Psoas muscle (tissue), 8 donors: ENCODE measurements around the gene RAB4A. TPM values are rescaled to one million over a fixed set of nuclear protein-coding genes. Genes with fewer than 3 reads are reported as not detected.

Experiments
- ATAC-seq, 4 donors: fragments of 200-7000 bp; cut with Tn5 transposase; one replicate each; pipeline ENCODE4 v1.9.1; 2020; ENCODE audit warnings: moderate library complexity in 3 of 4, mild to moderate bottlenecking in 2 of 4
- DNase-seq, 2 donors: peaks; one replicate each; pipeline ENCODE4 v3.0.0-alpha.2; 2020
- H3K27ac ChIP-seq: fragments of 200-600 bp; one replicate; pipeline ENCODE4 v1.8.0; 2022
- H3K27me3 ChIP-seq, 3 donors: fragments of 200-600 bp in 1 of 3; one replicate each; pipeline versions ENCODE4 v1.6.1 to v1.8.0; 2013 to 2022; ENCODE audit warnings: low read length in 2 of 3, mild to moderate bottlenecking in 2 of 3, moderate library complexity in 1 of 3; ENCODE audit not compliant: insufficient read depth in 3 of 3
- H3K36me3 ChIP-seq, 2 donors: fragments of 200-600 bp in 1 of 2; one replicate each; pipeline versions ENCODE4 v1.6.1 to v1.8.0; 2013 to 2022; ENCODE audit warnings: low read depth in 1 of 2, mild to moderate bottlenecking in 1 of 2, moderate library complexity in 1 of 2; ENCODE audit not compliant: insufficient read depth in 1 of 2
- H3K4me1 ChIP-seq: fragments of 200-600 bp; one replicate; pipeline ENCODE4 v1.8.0; 2022
- H3K4me3 ChIP-seq: fragments of 200-600 bp; one replicate; pipeline ENCODE4 v1.8.0; 2022; ENCODE audit warnings: mild to moderate bottlenecking
- H3K9me3 ChIP-seq: fragments of 200-600 bp; one replicate; pipeline ENCODE4 v1.8.0; 2022
- WGBS, 3 donors: extraction: QIAGEN DNeasy Blood & Tissue Kit; methylation state at CpG; one replicate each; pipeline versions ENCODE4 v1.1.6 to v1.1.7; 2013; 5-methylcytosine and 5-hydroxymethylcytosine counted together
- intact Hi-C, 2 donors: fragments of 100-400 bp; cut with DNase I; formaldehyde crosslinking; loops; one replicate each; pipeline versions ENCODE4 v1.11.0 to v1.14.2; 2022
- polyA plus RNA-seq, 3 donors: library from polyadenylated mRNA; stranded (reverse); fragments of 200-250 nt; gene quantifications; one replicate each; pipeline ENCODE4 v1.2.3, GENCODE V29; 2013
- total RNA-seq, 4 donors: library from RNA; stranded (reverse); fragmentation: NEBNext Ultra II Directional in 2 of 4; extraction: Animal tissue kit (Norgen Biotek cat#: 25700) in 2 of 4; gene quantifications; one replicate each; pipeline versions ENCODE4 v1.2.1 to v1.2.4, GENCODE V29; 2021 to 2023
- TF ChIP-seq, protein P1 (sequence below): fragments of 200-600 bp; IDR thresholded peaks from one replicate; pipeline ENCODE4 v1.8.0; 2022; ENCODE audit warnings: antibody characterized with exemption
- donor health status: healthy with polysubstance abuse.
- donor health status: DM: no; HTN: no; CAD: no; lungs with moderate emphysema.
- donor health status: Bipolar disorder and iron deficiency.
- donor health status: healthy.
- donor health status: DM: yes; HTN: yes; CAD: no.
- donor health status: DM: no; HTN: no; CAD: no.
- donor health status: DM: no; HTN: no; CAD: no.
- donor health status: DM: yes; HTN: yes; CAD: no.

RAB4A gene
- total and polyA plus RNA-seq, 7 donors: 25.2 to 67.4 (median 52.4) TPM

DNA sequence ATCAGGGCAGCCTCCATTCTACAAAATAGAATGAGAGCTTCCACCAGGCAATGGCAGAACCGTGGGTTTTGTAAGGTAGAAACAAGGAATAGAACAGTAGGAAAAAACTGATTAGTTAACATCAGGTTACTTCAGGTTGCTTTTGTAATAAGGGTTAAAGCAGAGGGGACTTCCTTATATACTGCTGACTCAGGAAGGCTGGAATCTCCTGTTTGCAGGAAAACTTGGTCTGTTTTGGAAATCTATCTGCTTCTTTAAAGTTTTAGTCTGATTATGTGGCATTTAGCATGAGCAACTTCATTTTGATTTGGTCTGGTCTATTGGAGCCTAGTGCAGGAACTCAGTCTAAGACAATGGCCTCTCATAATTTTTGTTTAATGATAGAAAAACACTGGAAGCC is 32.7 kb upstream of the RAB4A start:
- WGBS, 3 donors: 59 to 72% (median 68%) methylated on average over 1 of the region's 1 CpG
- DNase-seq (no peak), ATAC-seq (no peak)
- Histone ChIP-seq H3K4me3 (no peak overlapping the region), H3K36me3 (no peaks in the 10 kb centered on the region), H3K4me1 (no peaks in the 10 kb centered on the region), H3K9me3 (no peaks in the 10 kb centered on the region), H3K27ac (no peak overlapping the region), H3K27me3 (no peaks in the 10 kb centered on the region)
- intact Hi-C loops: no loop called here
- TF ChIP-seq, protein P1, sequence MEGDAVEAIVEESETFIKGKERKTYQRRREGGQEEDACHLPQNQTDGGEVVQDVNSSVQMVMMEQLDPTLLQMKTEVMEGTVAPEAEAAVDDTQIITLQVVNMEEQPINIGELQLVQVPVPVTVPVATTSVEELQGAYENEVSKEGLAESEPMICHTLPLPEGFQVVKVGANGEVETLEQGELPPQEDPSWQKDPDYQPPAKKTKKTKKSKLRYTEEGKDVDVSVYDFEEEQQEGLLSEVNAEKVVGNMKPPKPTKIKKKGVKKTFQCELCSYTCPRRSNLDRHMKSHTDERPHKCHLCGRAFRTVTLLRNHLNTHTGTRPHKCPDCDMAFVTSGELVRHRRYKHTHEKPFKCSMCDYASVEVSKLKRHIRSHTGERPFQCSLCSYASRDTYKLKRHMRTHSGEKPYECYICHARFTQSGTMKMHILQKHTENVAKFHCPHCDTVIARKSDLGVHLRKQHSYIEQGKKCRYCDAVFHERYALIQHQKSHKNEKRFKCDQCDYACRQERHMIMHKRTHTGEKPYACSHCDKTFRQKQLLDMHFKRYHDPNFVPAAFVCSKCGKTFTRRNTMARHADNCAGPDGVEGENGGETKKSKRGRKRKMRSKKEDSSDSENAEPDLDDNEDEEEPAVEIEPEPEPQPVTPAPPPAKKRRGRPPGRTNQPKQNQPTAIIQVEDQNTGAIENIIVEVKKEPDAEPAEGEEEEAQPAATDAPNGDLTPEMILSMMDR: no peak

DNA sequence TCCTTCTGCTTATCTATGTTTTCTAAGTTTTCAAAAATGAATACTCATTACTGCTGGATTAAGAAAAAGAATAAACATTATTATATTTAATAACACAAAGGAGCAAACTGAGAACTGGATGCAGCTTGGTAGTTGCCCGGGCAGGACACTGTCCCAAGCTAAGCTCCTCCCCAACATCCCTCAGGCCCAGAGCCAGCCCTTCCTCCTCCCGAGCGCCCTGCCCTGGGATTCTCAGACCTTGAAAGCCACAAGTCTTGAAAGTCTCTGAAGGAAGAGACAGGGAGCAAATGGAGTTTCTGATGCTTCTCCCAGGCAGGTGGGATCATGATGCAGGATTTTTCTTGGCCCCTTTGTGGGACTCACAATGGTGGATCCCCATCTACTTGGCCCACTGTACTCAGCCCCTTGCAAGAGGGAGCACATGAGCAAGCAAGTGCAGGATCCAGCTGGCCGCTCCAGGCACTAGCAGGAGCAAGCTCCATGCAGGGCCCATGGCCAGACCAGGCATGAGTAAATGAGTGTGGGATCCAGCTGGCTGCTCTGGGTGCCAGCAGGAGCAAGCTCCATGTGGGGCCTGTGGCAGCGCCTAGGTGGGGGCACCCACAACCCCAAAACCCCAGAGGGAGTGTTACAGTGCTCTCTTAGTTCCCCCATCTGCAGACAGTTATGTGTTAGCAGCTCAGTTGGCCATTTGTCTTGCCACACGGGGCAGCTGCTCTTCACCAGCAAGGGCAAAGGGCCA is 32.1 kb upstream of the RAB4A start:
- H3K27me3 ChIP-seq: no peaks in the 10 kb centered on the region
- H3K9me3 ChIP-seq: no peaks in the 10 kb centered on the region
- TF ChIP-seq, protein P1: no peak
- H3K4me1 ChIP-seq: no peaks in the 10 kb centered on the region
- no peak overlapping the region for H3K4me3 ChIP-seq
- H3K27ac ChIP-seq: no peak overlapping the region
- 26 to 52% (median 26%) methylated on average over 6 of the region's 6 CpGs for WGBS, 3 donors
- ATAC-seq (peak in 3 of 4 donors; percentile 57 to 90 (median 80)), DNase-seq (peak in 1 of 2 donors; percentile 53)
- intact Hi-C loops: no loop called here
- H3K36me3 ChIP-seq: no peaks in the 10 kb centered on the region

DNA sequence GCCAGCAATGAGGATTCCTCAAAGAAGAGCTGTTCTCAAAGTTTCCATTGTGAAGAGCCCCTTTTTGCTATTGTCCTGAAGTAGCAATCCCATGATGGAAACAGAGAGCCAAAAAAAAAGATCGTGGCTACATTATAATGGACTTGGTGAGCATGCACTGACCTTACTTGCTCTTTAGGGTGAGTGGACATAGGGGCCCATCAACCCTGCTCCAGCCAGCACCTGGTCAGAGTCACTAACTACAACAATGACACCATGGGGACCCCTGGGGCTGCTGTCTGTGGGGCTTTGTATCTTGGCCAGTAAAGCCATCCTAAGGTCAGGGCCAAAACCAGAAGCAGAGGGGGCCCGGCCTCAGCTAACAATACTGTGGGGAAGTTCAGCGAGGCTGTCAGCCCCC is 30.4 kb upstream of the RAB4A start:
- Histone ChIP-seq H3K27me3 (no peaks in the 10 kb centered on the region), H3K4me3 (no peak overlapping the region), H3K27ac (no peak overlapping the region), H3K4me1 (no peaks in the 10 kb centered on the region), H3K9me3 (peaks cover 5% of the 10 kb centered on the region), H3K36me3 (no peaks in the 10 kb centered on the region)
- intact Hi-C loops: no loop called here
- WGBS, 3 donors: 76 to 79% (median 78%) methylated on average over 3 of the region's 3 CpGs
- no peak for ATAC-seq
- TF ChIP-seq, protein P1: no peak
- no peak for DNase-seq

DNA sequence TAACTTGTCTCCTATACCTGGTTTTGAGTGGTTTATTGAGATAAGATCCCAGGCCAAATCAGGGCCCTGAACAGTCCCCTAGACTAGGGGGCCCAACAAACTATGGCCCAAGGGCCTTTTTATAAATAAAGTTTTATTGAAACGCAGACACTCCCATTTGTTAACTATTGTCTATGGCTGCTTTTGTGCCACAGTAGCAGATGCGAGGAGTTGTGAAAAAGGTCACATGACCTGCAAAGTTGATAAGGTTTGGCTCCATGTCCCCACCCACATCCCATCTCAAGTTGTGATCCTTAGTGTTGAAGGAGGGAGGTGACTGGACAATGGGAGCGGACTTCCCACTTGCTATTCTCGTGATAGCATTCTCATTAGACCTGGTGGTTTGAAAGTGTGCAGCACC is 29.5 kb upstream of the RAB4A start:
- ATAC-seq (no peak), DNase-seq (no peak)
- TF ChIP-seq, protein P1: no peak
- 94 to 99% (median 95%) methylated on average over 4 of the region's 4 CpGs for WGBS, 3 donors
- intact Hi-C loops: no loop called here
- no peak overlapping the region for H3K27ac ChIP-seq
- H3K4me3 ChIP-seq: no peak overlapping the region
- H3K36me3 ChIP-seq: no peaks in the 10 kb centered on the region
- H3K27me3 ChIP-seq: no peaks in the 10 kb centered on the region
- peaks cover 5% of the 10 kb centered on the region for H3K9me3 ChIP-seq
- no peaks in the 10 kb centered on the region for H3K4me1 ChIP-seq

DNA sequence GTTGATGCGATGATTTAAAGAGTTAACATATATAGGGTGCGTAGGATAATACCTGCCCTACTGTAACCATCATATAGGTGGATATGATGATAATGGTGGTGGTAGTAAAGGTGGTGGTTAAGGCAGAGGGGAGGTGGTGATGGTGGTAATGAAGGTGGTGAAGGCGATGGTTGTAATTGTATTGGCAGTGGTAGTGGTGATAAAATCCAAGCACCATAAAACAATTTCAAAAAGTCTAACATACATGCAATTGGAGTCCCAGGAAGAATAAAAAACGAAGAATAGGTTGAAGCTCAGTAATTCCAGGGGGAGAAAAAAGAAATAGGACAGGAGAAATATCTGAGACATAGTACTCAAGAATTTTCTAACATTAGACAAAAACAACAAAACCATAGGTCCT is 27.3 kb upstream of the RAB4A start:
- Histone ChIP-seq H3K9me3 (peaks cover 5% of the 10 kb centered on the region), H3K27me3 (no peaks in the 10 kb centered on the region), H3K4me1 (no peaks in the 10 kb centered on the region), H3K36me3 (no peaks in the 10 kb centered on the region), H3K27ac (no peak overlapping the region), H3K4me3 (no peak overlapping the region)
- no peak for ATAC-seq
- DNase-seq: no peak
- 90 to 94% (median 93%) methylated on average over 4 of the region's 4 CpGs for WGBS, 3 donors
- intact Hi-C loops: no loop called here
- TF ChIP-seq, protein P1: no peak
